Measurements from ENCODE around the gene FMN1.

Gene FMN1

DNA sequence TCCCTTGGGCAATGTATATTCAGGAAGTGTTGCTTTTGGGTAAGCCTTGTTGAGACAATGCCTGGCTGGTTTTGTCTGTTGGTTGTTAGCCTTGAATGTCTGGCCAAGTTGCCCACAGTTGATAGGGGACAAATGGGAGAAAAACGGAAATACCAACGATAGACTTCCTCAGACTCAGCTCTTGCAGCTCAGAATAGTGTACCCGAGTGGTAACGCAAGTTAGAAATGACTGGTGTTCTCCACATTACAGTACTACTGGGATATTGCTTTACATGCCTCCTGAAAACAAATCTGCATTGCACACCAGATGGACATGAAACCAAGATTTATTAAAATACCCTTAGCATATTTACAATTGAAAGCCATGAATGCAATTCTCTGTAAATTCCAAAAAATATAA, 429.3 kb downstream of the FMN1 start:
- no peak overlapping the region for H3K4me3 ChIP-seq (ENCODE audit: low read depth, low read length)
- CTCF ChIA-PET: interaction anchor here (1.0 to 2.4 kb wide), 3 partner anchors 10 to 103 kb away, joined by 3 to 6 read pairs (median 3); no protein-coding TSS in a partner anchor

DNA sequence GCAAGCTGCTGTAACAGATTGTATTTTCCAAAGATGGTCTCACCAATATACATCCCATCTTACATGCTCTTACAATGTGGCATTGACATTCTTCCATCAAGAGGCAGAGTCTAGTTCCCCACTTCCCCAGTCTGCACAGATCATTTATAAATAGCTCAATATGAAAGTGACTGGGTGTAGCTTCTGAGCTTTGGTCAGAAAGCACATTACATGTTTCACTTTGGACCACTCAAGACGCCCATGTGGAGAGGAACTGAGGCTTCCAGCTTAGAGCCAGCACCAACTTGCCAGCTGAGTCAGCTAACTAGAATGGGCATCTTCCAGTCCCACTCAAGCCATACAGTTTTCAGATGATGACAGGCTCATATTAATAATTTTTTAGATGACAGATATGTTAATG, 431.2 kb downstream of the FMN1 start:
- POLR2A ChIA-PET: no interaction called here
- TF ChIP-seq, protein P1, sequence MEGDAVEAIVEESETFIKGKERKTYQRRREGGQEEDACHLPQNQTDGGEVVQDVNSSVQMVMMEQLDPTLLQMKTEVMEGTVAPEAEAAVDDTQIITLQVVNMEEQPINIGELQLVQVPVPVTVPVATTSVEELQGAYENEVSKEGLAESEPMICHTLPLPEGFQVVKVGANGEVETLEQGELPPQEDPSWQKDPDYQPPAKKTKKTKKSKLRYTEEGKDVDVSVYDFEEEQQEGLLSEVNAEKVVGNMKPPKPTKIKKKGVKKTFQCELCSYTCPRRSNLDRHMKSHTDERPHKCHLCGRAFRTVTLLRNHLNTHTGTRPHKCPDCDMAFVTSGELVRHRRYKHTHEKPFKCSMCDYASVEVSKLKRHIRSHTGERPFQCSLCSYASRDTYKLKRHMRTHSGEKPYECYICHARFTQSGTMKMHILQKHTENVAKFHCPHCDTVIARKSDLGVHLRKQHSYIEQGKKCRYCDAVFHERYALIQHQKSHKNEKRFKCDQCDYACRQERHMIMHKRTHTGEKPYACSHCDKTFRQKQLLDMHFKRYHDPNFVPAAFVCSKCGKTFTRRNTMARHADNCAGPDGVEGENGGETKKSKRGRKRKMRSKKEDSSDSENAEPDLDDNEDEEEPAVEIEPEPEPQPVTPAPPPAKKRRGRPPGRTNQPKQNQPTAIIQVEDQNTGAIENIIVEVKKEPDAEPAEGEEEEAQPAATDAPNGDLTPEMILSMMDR (IDR thresholded peaks at IDR 0.05; ENCODE audit: insufficient read depth, low read length, missing control alignments): no peak

More for the DNA sequence above, 429.3 kb downstream of the FMN1 start:
- POLR2A ChIA-PET: no interaction called here
- TF ChIP-seq, protein P1 (IDR thresholded peaks at IDR 0.05; ENCODE audit: insufficient read depth, low read length, missing control alignments): no peak
- DNase-seq (ENCODE audit: low read depth, low spot score): no peak

DNA sequence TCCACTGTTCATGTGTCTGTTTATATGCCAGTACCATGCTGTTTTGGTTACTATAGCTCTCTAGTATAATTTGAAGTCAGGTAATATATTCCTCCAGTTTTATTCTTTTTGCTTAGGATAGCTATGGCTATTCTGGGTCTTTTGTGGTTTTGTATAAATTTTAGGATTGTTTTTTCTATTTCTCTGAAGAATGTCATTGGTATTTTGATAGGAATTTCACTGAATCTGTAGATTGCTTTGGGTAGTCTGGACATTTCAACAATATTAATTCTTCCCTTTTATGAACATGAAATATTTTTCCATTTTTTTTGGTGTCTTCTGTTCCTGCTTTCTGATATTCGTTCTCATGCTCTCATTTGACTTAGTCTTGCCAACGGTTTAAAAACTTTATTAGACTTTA, 437.1 kb downstream of the FMN1 start:
- CTCF ChIA-PET: interaction anchor here (1.2 kb wide), 1 partner anchor 17 kb away, joined by 4 read pairs; no protein-coding TSS in a partner anchor
- TF ChIP-seq, protein P1 (IDR thresholded peaks at IDR 0.05; ENCODE audit: insufficient read depth, low read length, missing control alignments): no peak
- POLR2A ChIA-PET: no interaction called here

More for the DNA sequence above, 431.2 kb downstream of the FMN1 start:
- CTCF ChIA-PET: interaction anchor here (0.8 to 1.3 kb wide), 3 partner anchors 32 to 114 kb away, joined by 3 read pairs; no protein-coding TSS in a partner anchor
- DNase-seq (ENCODE audit: low read depth, low spot score): no peak
- no peak overlapping the region for H3K4me3 ChIP-seq (ENCODE audit: low read depth, low read length)

DNA sequence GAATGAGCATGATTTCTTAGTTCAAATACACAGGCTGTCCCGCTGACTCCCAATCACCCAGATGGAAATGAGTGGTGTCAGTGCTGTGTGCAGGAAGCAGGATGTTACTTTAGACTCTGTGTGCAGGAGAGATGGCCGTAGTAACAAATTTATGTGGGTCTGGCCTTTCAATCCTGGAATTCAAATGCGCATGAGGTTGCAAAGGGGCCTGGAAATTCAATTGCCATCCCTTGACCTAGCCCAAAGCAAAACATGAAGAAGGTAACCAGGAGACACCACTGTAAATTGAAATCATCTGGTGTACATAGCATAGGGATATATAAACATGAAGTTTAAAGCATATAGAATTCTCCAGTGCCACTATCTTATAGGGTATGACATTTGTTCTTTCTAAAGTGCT, 443.5 kb downstream of the FMN1 start:
- no peak overlapping the region for H3K4me3 ChIP-seq (ENCODE audit: low read depth, low read length)
- TF ChIP-seq, protein P1 (IDR thresholded peaks at IDR 0.05; ENCODE audit: insufficient read depth, low read length, missing control alignments): no peak
- POLR2A ChIA-PET: no interaction called here
- CTCF ChIA-PET: no interaction called here
- no peak for DNase-seq (ENCODE audit: low read depth, low spot score)

More for the DNA sequence above, 437.1 kb downstream of the FMN1 start:
- DNase-seq (ENCODE audit: low read depth, low spot score): no peak
- no peak overlapping the region for H3K4me3 ChIP-seq (ENCODE audit: low read depth, low read length)

DNA sequence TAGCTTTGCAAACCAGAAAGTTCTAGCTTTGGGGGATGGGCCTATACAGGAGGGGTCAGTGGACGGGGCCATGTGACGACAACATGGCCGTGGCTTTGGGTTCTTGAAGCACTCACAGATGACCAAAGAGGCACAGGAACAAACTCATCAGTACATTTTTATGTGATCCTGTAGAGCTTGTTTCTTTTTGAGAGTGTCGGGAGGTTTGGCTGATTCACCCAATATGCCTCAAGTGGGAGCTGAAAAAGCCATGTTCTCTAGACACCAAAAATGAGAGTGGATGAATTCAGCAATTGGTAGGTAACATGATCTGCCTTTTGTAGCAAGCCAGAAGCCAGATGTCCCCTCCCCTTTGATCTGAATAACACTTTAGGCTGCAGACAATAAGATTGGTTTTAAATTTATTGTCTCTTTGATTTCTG, 446.6 kb downstream of the FMN1 start:
- POLR2A ChIA-PET: interaction anchor here (0.7 to 1.3 kb wide), 3 partner anchors 8 to 246 kb away, joined by 3 to 4 read pairs (median 3); no protein-coding TSS in a partner anchor
- DNase-seq (ENCODE audit: low read depth, low spot score): no peak
- TF ChIP-seq, protein P1 (IDR thresholded peaks at IDR 0.05; ENCODE audit: insufficient read depth, low read length, missing control alignments): no peak
- no peak overlapping the region for H3K4me3 ChIP-seq (ENCODE audit: low read depth, low read length)
- CTCF ChIA-PET: interaction anchor here (0.9 to 1.6 kb wide), 3 partner anchors 85 to 385 kb away, joined by 3 to 5 read pairs (median 3); no protein-coding TSS in a partner anchor

DNA sequence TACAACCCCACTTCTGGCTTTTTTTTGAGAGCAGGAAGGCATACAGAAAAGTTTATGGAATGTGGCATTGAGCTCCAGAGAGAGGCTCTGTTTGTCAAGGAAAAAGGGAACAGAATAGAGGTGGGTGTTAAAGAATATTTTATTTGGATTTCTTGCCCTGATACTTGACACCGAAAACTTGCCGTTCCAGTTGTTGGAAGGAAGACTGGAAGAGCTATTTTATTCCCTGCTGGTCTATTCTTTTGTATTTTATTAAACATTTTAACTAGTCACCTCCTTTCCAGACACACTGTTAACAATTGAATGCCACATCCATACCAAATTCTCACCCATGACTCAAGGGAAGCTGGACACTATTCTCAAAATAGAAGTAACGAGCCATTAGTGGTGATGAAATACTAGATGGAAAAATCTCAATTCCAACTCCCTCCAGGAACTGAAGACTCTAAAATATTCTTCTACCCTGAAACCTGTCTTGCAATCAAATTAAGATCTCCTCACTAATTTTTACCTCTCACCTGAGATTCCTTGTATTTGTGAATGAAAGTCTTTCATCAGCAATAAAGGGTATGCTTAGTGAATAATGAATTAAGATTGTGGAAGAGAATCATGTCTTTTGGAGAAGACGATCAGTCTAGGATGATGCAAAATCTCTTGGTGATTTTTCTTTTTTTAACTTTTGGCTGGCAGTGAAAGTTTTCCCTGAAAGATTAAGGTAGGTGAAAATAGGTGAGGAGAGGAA, 448.2 kb downstream of the FMN1 start:
- DNase-seq (ENCODE audit: low read depth, low spot score): no peak
- H3K4me3 ChIP-seq (ENCODE audit: low read depth, low read length): no peak overlapping the region
- POLR2A ChIA-PET: no interaction called here
- CTCF ChIA-PET: interaction anchor here (1.0 to 1.4 kb wide), 4 partner anchors 70 to 275 kb away, joined by 3 read pairs; no protein-coding TSS in a partner anchor
- TF ChIP-seq, protein P1 (IDR thresholded peaks at IDR 0.05; ENCODE audit: insufficient read depth, low read length, missing control alignments): no peak
